ENCODE measurements around the gene ZNF789. TPM values are rescaled to one million over a fixed set of nuclear protein-coding genes. Genes with fewer than 3 reads are reported as not detected.

The ZNF789 gene
- total and polyA plus RNA-seq, 2 of the 13 experiments (the other 11 are each of a cell fraction or from before 2014, with no cell fraction given): 19.8 to 25.1 TPM

GRCh38 chr7:99499721-99500636 is 27.3 kb downstream of the ZNF789 start, which contains the start of gene ZNF394:
Gene ZNF394 (minus strand): TSS chr7:99500281. CDS start chr7:99500093, 188 bp downstream.
- Histone ChIP-seq H3K79me2 (ENCODE audit: insufficient read depth, low read length) (peaks cover 40% of the 10 kb centered on the region), H3K9me3 (ENCODE audit: low read length) (no peaks in the 10 kb centered on the region), H3K27me3 (ENCODE audit: control insufficient read depth in 1 of 2, insufficient read depth in 2 of 2, low read length in 2 of 2) (no peaks in the 10 kb centered on the region; a peak in 1 of 5 replicates), H3K4me1 (ENCODE audit: insufficient read depth, low read length) (peaks cover 21% of the 10 kb centered on the region), H3K4me3 (replicated peaks in 1 of 3; ENCODE audit: insufficient read depth in 1 of 3, low read depth in 2 of 3, low read length in 3 of 3) (peak within 1 kb of the TSS; percentile 75 to 99 (median 98)), H3K9ac (ENCODE audit: insufficient read depth, low read depth, low read length) (peak within 1 kb of the TSS; percentile 85), H3K36me3 (replicated peaks in 1 of 2; ENCODE audit: control insufficient read depth in 1 of 2, insufficient read depth in 2 of 2, low read length in 2 of 2) (peaks cover 2 to 9% of the 10 kb centered on the region in 2 experiments; a peak in 3 of 5 replicates), H4K20me1 (ENCODE audit: insufficient read depth, low read length) (peaks cover 17% of the 10 kb centered on the region), H2AFZ (ENCODE audit: low read length) (no peak within 1 kb of the TSS), H3K4me2 (ENCODE audit: low read depth, low read length) (peak within 1 kb of the TSS; percentile 90), H3K27ac (ENCODE audit: extremely low read length, insufficient read depth, low read length) (peak within 1 kb of the TSS; percentile 85)
- 1% methylated on average over 31 of the region's 68 CpGs for WGBS (ENCODE audit: low lambda C conversion rate)
- peak; percentile 81 for FAIRE-seq
- TSS peak; percentile 91 for BruUV-seq (replicated peaks)
- ChIA-PET POLR2A (interaction anchor here (0.7 to 4.5 kb wide), 16 partner anchors 11 to 476 kb away, joined by 3 to 31 read pairs (median 4); partner anchors contain the start of genes ATP5MF, AZGP1, BUD31 and CPSF4), CTCF (ENCODE audit: low intra/inter-chr PET ratio, low total read pairs) (no interaction called here)
- intact Hi-C loops (cut with micrococcal nuclease; ENCODE audit: unreplicated experiment): loop anchor here (5.0 kb wide), 1 partner anchor 57 kb away; the partner anchor contains the start of gene ZNF655
- in situ Hi-C loops (cut with HindIII; ENCODE audit: extremely low pct_ligation_motif_present, low pct_unique_long_range_greater_than_20kb): no loop called here
- peak; percentile 90 for DNase-seq (ENCODE audit: low spot score)
- ATAC-seq: peak; percentile 72
- no peak for TF ChIP-seq FOXM1 (CRISPR knock-in tag; IDR thresholded peaks at IDR 0.05)
- TF ChIP-seq, protein P1, sequence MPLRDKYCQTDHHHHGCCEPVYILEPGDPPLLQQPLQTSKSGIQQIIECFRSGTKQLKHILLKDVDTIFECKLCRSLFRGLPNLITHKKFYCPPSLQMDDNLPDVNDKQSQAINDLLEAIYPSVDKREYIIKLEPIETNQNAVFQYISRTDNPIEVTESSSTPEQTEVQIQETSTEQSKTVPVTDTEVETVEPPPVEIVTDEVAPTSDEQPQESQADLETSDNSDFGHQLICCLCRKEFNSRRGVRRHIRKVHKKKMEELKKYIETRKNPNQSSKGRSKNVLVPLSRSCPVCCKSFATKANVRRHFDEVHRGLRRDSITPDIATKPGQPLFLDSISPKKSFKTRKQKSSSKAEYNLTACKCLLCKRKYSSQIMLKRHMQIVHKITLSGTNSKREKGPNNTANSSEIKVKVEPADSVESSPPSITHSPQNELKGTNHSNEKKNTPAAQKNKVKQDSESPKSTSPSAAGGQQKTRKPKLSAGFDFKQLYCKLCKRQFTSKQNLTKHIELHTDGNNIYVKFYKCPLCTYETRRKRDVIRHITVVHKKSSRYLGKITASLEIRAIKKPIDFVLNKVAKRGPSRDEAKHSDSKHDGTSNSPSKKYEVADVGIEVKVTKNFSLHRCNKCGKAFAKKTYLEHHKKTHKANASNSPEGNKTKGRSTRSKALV (CRISPR knock-in tag; IDR thresholded peaks at IDR 0.05): 0 out of 2 replicates have a peak, but pooled peaks have one; percentile 57
- peak; percentile 98 for TF ChIP-seq KMT2A (CRISPR knock-in tag; IDR thresholded peaks at IDR 0.05)
- peak; percentile 20; the same call in 1 of the 2 replicates for TF ChIP-seq CTCF (CRISPR knock-in tag; IDR thresholded peaks at IDR 0.05)
- TF ChIP-seq ISL2 (CRISPR knock-in tag; IDR thresholded peaks at IDR 0.05): peak; percentile 36; the same call in 1 of the 2 replicates
- TF ChIP-seq PHF5A (CRISPR knock-in tag; IDR thresholded peaks at IDR 0.05; ENCODE audit: low read depth, unreplicated experiment): peak; percentile 74
- TF ChIP-seq KDM3A (CRISPR knock-in tag; IDR thresholded peaks at IDR 0.05; ENCODE audit: low read depth): 0 out of 2 replicates have a peak, but pooled peaks have one; percentile 64
- TF ChIP-seq BHLHE40 (IDR thresholded peaks at IDR 0.05; ENCODE audit: low read length): peak; percentile 63
- TF ChIP-seq HNF1A (IDR thresholded peaks at IDR 0.05; ENCODE audit: low read depth): no peak
- 0 out of 2 replicates have a peak, but pooled peaks have one; percentile 48 for TF ChIP-seq HNF1A (CRISPR knock-in tag; IDR thresholded peaks at IDR 0.05; ENCODE audit: borderline replicate concordance)
- TF ChIP-seq SNAI1 (CRISPR knock-in tag; IDR thresholded peaks at IDR 0.05; ENCODE audit: borderline replicate concordance): 0 out of 2 replicates have a peak, but pooled peaks have one; percentile 69
- TF ChIP-seq REL (CRISPR knock-in tag; conservative IDR thresholded peaks at IDR 0.05): no peak
- no peak for TF ChIP-seq KDM6A (CRISPR knock-in tag; IDR thresholded peaks at IDR 0.05; ENCODE audit: low read depth)

Data from HepG2 (cell line).